ENCODE data around the gene RB1.

DNA sequence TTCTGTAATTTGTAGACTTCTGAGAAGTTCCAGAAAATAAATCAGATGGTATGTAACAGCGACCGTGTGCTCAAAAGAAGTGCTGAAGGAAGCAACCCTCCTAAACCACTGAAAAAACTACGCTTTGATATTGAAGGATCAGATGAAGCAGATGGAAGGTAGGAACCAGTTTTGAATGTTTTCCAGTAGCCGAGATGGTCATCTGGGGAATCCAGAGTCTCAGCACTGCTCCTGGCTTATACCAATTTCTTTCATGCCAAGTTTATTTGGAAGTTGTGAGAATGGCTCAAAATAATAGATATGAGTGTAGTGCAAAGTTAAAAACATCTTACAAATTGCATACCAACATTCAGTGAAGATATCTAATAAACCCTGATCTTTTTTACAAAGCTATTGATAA is 173.1 kb downstream of the RB1 start:
- TF ChIP-seq POLR2A (IDR thresholded peaks at IDR 0.05) (no peak), CTCF (IDR thresholded peaks at IDR 0.05) (no peak)
